Measurements from ENCODE around the gene CCDC158.

DNA sequence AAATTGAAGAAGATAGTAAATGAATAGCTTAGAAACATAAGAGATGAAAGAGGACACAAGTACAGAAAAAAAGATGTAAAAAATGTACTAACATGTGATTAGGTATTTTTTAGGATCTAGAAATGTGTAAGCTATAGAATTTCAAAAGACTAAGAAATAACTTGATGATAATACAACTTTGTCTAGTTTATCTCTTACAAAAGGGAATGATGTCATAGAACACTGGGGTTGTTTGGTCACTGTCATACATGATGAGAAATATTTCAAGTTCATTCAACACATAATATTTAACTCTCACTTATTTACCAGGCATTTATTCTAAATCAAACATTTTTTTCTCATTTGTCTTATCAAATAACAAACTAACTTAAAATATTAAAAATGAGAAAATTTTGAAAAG is 95.9 kb downstream of the CCDC158 start:
- TF ChIP-seq CREB1 (IDR thresholded peaks at IDR 0.05; ENCODE audit: low read depth) (no peak), FOXM1 (IDR thresholded peaks at IDR 0.05; ENCODE audit: borderline replicate concordance, low read depth) (no peak), CEBPB (IDR thresholded peaks at IDR 0.05) (no peak), NFIC (IDR thresholded peaks at IDR 0.05) (no peak), TEAD4 (IDR thresholded peaks at IDR 0.05) (no peak), RAD21 (IDR thresholded peaks at IDR 0.05; ENCODE audit: low read depth) (no peak)
- TF ChIP-seq, protein P1, sequence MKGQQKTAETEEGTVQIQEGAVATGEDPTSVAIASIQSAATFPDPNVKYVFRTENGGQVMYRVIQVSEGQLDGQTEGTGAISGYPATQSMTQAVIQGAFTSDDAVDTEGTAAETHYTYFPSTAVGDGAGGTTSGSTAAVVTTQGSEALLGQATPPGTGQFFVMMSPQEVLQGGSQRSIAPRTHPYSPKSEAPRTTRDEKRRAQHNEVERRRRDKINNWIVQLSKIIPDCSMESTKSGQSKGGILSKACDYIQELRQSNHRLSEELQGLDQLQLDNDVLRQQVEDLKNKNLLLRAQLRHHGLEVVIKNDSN (IDR thresholded peaks at IDR 0.05), result no peak
- TF ChIP-seq, protein P2, sequence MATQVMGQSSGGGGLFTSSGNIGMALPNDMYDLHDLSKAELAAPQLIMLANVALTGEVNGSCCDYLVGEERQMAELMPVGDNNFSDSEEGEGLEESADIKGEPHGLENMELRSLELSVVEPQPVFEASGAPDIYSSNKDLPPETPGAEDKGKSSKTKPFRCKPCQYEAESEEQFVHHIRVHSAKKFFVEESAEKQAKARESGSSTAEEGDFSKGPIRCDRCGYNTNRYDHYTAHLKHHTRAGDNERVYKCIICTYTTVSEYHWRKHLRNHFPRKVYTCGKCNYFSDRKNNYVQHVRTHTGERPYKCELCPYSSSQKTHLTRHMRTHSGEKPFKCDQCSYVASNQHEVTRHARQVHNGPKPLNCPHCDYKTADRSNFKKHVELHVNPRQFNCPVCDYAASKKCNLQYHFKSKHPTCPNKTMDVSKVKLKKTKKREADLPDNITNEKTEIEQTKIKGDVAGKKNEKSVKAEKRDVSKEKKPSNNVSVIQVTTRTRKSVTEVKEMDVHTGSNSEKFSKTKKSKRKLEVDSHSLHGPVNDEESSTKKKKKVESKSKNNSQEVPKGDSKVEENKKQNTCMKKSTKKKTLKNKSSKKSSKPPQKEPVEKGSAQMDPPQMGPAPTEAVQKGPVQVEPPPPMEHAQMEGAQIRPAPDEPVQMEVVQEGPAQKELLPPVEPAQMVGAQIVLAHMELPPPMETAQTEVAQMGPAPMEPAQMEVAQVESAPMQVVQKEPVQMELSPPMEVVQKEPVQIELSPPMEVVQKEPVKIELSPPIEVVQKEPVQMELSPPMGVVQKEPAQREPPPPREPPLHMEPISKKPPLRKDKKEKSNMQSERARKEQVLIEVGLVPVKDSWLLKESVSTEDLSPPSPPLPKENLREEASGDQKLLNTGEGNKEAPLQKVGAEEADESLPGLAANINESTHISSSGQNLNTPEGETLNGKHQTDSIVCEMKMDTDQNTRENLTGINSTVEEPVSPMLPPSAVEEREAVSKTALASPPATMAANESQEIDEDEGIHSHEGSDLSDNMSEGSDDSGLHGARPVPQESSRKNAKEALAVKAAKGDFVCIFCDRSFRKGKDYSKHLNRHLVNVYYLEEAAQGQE (IDR thresholded peaks at IDR 0.05; ENCODE audit: low read depth), result no peak
